Nephron (organoid): ENCODE measurements around the gene SLC22A23.
A peak's percentile ranks its signal among the peaks of the same experiment; 100 is the strongest.

ENCODE experiments used
- H3K27ac Mint-ChIP-seq, 3 experiments: 2 replicates each; pipeline ENCODE4 v1.8.0; 2020; ENCODE audit warnings: mixed read lengths in 3 of 3, mild to moderate bottlenecking in 2 of 3, moderate library complexity in 1 of 3
- H3K27me3 Mint-ChIP-seq: 2 replicates; pipeline ENCODE4 v1.8.0; 2021; ENCODE audit warnings: low read depth, mild to moderate bottlenecking, moderate library complexity, mixed read lengths
- H3K36me3 Mint-ChIP-seq: 2 replicates; pipeline ENCODE4 v1.8.0; 2020; ENCODE audit warnings: low read depth, mixed read lengths
- H3K4me1 Mint-ChIP-seq: 2 replicates; pipeline ENCODE4 v1.8.0; 2020; ENCODE audit warnings: mixed read lengths
- H3K4me3 Mint-ChIP-seq, 3 experiments: 2 replicates each; pipeline ENCODE4 v1.8.0; 2020; ENCODE audit warnings: mild to moderate bottlenecking in 3 of 3, mixed read lengths in 3 of 3, moderate library complexity in 2 of 3
- H3K9me3 Mint-ChIP-seq: 2 replicates; pipeline ENCODE4 v1.8.0; 2020; ENCODE audit warnings: mixed read lengths
- TF ChIP-seq, protein P1 (sequence below), 3 experiments: fragments of 200-600 bp; sonication (generic); IDR thresholded peaks; one replicate each; pipeline ENCODE4 v1.5.0; 2021; ENCODE audit warnings: antibody characterized with exemption in 3 of 3; ENCODE audit not compliant: unreplicated experiment in 3 of 3

The SLC22A23 gene

DNA sequence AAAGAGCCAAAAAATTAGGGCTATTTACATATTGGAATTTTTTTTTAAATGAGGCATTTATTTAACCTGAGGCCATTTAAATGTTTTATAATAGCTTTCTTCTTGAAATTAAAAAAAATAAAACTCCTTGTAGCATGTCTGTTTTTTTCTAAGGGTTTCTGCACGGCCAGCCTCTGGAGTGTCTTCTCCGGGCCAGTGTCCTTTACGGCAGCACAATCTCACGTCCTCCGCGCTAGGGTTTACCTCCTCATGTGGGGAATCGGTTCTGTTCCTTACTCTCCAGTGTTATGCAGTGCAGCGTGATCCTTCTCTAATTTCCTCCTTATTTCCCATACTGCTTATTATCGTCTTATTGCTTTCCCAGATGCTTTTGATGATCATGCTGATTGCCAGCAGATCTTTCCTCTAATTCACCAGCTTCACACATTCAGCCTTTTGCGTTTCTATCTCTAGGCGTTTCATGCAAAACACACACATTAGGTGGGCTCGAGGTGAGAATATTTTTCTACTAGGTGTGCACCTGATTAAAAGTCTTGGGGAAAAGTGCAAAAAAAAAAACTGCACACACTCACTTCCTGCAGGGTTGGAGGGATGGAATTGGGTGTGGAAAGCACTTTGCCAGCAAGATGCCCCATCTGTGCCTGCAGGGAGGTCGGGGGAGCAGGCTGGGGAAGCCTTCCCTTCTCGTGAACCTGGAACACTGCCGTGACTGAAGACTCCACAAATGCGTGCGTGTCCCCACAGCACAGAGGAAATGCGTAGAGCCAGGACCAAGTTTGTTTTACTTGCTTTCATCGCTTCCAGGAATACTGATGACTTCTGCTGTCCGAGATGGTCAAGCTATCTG lies 142.0 kb downstream of the SLC22A23 start:
- Mint-ChIP-seq H3K27ac (no peak overlapping the region), H3K4me3 (no peak overlapping the region), H3K36me3 (no peaks in the 10 kb centered on the region), H3K9me3 (no peaks in the 10 kb centered on the region), H3K27me3 (peaks cover 25% of the 10 kb centered on the region), H3K4me1 (peaks cover 32% of the 10 kb centered on the region)
- TF ChIP-seq, protein P1, sequence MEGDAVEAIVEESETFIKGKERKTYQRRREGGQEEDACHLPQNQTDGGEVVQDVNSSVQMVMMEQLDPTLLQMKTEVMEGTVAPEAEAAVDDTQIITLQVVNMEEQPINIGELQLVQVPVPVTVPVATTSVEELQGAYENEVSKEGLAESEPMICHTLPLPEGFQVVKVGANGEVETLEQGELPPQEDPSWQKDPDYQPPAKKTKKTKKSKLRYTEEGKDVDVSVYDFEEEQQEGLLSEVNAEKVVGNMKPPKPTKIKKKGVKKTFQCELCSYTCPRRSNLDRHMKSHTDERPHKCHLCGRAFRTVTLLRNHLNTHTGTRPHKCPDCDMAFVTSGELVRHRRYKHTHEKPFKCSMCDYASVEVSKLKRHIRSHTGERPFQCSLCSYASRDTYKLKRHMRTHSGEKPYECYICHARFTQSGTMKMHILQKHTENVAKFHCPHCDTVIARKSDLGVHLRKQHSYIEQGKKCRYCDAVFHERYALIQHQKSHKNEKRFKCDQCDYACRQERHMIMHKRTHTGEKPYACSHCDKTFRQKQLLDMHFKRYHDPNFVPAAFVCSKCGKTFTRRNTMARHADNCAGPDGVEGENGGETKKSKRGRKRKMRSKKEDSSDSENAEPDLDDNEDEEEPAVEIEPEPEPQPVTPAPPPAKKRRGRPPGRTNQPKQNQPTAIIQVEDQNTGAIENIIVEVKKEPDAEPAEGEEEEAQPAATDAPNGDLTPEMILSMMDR (IDR thresholded peaks at IDR 0.05; ENCODE audit: unreplicated experiment in 3 of 3), result no peak

DNA sequence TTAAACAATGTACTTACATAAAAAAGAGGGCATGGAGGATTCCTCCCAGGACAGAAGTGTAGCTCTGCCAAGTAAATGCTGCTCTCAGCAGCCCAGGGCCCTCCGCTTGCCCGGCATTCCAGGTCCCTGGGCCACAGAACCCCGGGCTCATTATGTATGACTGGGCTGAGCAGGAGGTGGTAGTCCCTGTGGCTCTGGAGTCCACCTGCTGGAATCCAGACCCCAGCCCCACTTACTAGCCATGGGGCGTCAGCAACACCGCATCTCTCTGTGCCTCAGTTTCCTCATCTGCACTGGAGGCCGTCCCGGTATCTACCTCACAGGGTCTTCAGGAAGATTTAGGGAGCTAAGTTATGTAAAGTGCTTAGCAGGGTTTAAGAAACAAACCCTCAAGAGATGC lies 142.7 kb downstream of the SLC22A23 start:
- H3K9me3 Mint-ChIP-seq, result no peaks in the 10 kb centered on the region
- H3K36me3 Mint-ChIP-seq, result no peaks in the 10 kb centered on the region
- H3K4me1 Mint-ChIP-seq, result peaks cover 38% of the 10 kb centered on the region
- no peak overlapping the region for H3K27ac Mint-ChIP-seq
- peaks cover 28% of the 10 kb centered on the region for H3K27me3 Mint-ChIP-seq
- no peak overlapping the region for H3K4me3 Mint-ChIP-seq
- TF ChIP-seq, protein P1 (IDR thresholded peaks at IDR 0.05; ENCODE audit: unreplicated experiment in 3 of 3), result no peak

- Mint-ChIP-seq H3K9me3 (no peaks in the 10 kb centered on the region), H3K4me3 (no peak overlapping the region), H3K4me1 (peaks cover 35% of the 10 kb centered on the region)
These were observed 144.1 kb downstream of the SLC22A23 start for GRCh38 chr6:3312604-3313231.

GRCh38 chr6:3311826-3312225 lies 145.0 kb downstream of the SLC22A23 start:
- H3K4me1 Mint-ChIP-seq, result peaks cover 32% of the 10 kb centered on the region
- TF ChIP-seq, protein P1 (IDR thresholded peaks at IDR 0.05; ENCODE audit: unreplicated experiment in 3 of 3), result no peak
- H3K9me3 Mint-ChIP-seq, result no peaks in the 10 kb centered on the region
- H3K27ac Mint-ChIP-seq, result no peak overlapping the region
- no peaks in the 10 kb centered on the region for H3K36me3 Mint-ChIP-seq
- peaks cover 18% of the 10 kb centered on the region for H3K27me3 Mint-ChIP-seq
- no peak overlapping the region for H3K4me3 Mint-ChIP-seq

More at GRCh38 chr6:3312604-3313231, 144.1 kb downstream of the SLC22A23 start:
- Mint-ChIP-seq H3K36me3 (no peaks in the 10 kb centered on the region), H3K27ac (no peak overlapping the region), H3K27me3 (peaks cover 23% of the 10 kb centered on the region)
- TF ChIP-seq, protein P1 (IDR thresholded peaks at IDR 0.05; ENCODE audit: unreplicated experiment in 3 of 3), result no peak

DNA sequence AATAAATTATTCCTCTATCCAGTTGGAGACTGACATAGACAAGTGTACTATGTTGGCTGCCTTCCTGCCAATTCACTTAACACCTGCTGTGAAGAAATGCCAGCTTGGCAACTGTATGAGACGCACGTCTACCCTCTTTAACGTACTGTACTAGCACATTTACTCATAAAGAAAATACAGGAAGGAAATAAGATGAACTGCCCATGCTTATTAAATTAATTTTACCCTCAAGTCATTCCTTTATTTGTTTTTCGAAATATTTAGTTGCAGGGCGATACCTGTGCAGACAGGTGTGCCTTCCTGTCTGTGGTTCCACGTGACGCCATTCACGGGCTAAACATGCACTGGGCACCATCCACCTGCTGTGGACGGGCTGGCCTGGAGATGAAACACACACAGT lies 146.1 kb downstream of the SLC22A23 start:
- Mint-ChIP-seq H3K27ac (peak overlapping the region in 1 of 3 experiments; percentile 43), H3K27me3 (peaks cover 16% of the 10 kb centered on the region), H3K9me3 (no peaks in the 10 kb centered on the region), H3K4me3 (no peak overlapping the region), H3K36me3 (peaks cover 3% of the 10 kb centered on the region), H3K4me1 (peaks cover 32% of the 10 kb centered on the region)
- TF ChIP-seq, protein P1 (IDR thresholded peaks at IDR 0.05; ENCODE audit: unreplicated experiment in 3 of 3), result no peak
